ENCODE results near the gene ADAM22. TPM values are rescaled to one million over a fixed set of nuclear protein-coding genes. Genes with fewer than 3 reads are reported as not detected.

Gene ADAM22
- total and polyA plus RNA-seq, 4 donors: 0.04 to 0.61 (median 0.15) TPM

DNA sequence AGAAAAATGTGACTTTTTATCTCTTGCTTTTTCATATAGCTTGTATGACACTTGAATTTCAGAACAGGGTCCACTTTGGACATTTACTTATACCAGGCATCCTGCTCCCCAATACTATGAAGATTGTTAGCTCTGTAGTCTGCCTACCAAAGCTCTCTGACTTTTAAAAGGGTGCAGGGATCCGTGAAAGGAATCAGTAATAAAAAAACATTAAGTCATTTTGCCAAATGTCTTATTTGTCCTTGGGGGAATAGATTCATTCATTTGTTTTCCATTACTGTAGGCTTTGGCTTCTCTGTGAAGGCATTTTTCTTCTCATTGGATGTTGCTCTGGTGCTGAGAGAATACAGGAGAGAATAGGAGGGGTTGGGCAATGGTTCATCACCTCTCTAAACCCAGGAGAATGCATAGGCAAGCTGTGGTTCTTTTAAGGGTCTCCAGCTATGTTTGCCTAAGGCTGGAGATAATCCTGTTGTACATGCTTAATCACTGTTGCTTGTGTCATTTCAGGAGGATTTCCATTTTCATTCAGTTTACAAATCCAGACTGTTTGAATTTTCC, 182.3 kb downstream of the ADAM22 start:
- Histone ChIP-seq H3K27ac (ENCODE audit: low read depth in 1 of 2, low read length in 2 of 2) (no peak overlapping the region), H3K4me1 (ENCODE audit: control insufficient read depth in 4 of 4, insufficient read depth in 4 of 4, low read length in 3 of 4) (no peaks in the 10 kb centered on the region), H3K4me3 (ENCODE audit: low read depth in 1 of 3, low read length in 3 of 3) (no peak overlapping the region), H3K9ac (ENCODE audit: low read depth in 1 of 2, low read length in 2 of 2) (no peak overlapping the region), H3K27me3 (ENCODE audit: control insufficient read depth in 4 of 4, insufficient read depth in 4 of 4, low read length in 3 of 4) (no peaks in the 10 kb centered on the region), H3K9me3 (ENCODE audit: control insufficient read depth in 4 of 4, low read length in 3 of 4) (no peaks in the 10 kb centered on the region), H3K36me3 (ENCODE audit: control insufficient read depth in 4 of 4, insufficient read depth in 3 of 4, low read depth in 1 of 4, low read length in 3 of 4) (no peaks in the 10 kb centered on the region)
- no peak for TF ChIP-seq SP1 (IDR thresholded peaks at IDR 0.05)
- no peak for TF ChIP-seq GABPA (IDR thresholded peaks at IDR 0.05 in 1 of 2, conservative IDR thresholded peaks at IDR 0.05 in 1 of 2)
- DNase-seq (ENCODE audit: low spot score): no peak
- whole genome bisulfite sequencing: 63% methylated on average over 1 of the region's 1 CpG

DNA sequence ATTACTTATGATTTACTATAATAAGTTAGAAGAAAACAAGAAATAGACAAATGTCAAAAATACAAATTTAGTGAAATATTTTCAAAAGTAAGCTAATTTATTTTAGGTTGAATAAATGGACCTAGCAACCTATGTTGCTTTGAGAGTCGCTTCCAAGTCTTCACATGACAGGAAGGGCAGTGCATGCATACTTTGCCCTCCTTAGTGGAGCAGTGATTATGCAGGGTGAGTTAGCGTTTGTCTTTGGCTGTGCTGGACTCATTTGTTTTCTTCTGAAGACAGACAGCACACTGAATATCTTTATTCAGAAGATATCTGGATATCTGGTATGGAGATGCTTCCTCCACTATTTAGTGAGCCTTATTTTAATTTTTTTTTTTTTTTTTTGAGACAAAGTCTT, 183.3 kb downstream of the ADAM22 start:
- H3K27ac ChIP-seq (ENCODE audit: low read depth in 1 of 2, low read length in 2 of 2): no peak overlapping the region
- no peaks in the 10 kb centered on the region for H3K36me3 ChIP-seq (ENCODE audit: control insufficient read depth in 4 of 4, insufficient read depth in 3 of 4, low read depth in 1 of 4, low read length in 3 of 4)
- TF ChIP-seq, protein P1, sequence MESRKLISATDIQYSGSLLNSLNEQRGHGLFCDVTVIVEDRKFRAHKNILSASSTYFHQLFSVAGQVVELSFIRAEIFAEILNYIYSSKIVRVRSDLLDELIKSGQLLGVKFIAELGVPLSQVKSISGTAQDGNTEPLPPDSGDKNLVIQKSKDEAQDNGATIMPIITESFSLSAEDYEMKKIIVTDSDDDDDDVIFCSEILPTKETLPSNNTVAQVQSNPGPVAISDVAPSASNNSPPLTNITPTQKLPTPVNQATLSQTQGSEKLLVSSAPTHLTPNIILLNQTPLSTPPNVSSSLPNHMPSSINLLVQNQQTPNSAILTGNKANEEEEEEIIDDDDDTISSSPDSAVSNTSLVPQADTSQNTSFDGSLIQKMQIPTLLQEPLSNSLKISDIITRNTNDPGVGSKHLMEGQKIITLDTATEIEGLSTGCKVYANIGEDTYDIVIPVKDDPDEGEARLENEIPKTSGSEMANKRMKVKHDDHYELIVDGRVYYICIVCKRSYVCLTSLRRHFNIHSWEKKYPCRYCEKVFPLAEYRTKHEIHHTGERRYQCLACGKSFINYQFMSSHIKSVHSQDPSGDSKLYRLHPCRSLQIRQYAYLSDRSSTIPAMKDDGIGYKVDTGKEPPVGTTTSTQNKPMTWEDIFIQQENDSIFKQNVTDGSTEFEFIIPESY (IDR thresholded peaks at IDR 0.05): no peak
- no peaks in the 10 kb centered on the region for H3K9me3 ChIP-seq (ENCODE audit: control insufficient read depth in 4 of 4, low read length in 3 of 4)
- H3K9ac ChIP-seq (ENCODE audit: low read depth in 1 of 2, low read length in 2 of 2): no peak overlapping the region
- H3K4me1 ChIP-seq (ENCODE audit: control insufficient read depth in 4 of 4, insufficient read depth in 4 of 4, low read length in 3 of 4): no peaks in the 10 kb centered on the region
- no peaks in the 10 kb centered on the region for H3K27me3 ChIP-seq (ENCODE audit: control insufficient read depth in 4 of 4, insufficient read depth in 4 of 4, low read length in 3 of 4)
- H3K4me3 ChIP-seq (ENCODE audit: low read depth in 1 of 3, low read length in 3 of 3): no peak overlapping the region
- no peak for DNase-seq (ENCODE audit: low spot score)
- 69% methylated on average over 2 of the region's 2 CpGs for WGBS

DNA sequence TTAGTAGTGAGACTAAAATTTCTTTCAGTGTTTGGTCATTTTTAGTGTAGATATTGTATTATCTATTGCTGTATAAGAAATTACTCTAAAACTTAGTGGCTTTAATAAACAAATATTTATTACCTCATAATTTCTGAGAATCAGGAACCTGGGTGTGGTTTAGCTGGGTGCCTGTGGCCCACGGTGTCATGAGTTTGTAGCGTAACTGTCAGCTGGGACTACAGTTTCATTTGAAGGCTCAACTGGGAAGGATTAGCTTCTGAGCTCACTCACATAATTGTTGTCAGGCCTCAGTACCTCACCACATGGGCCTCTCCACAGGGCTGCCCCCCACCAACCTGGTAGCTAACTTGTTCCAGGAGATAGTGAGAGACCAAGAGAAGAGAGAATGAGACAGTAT, 187.3 kb downstream of the ADAM22 start:
- no peak for TF ChIP-seq YY1 (IDR thresholded peaks at IDR 0.05)
- TF ChIP-seq, protein P2, sequence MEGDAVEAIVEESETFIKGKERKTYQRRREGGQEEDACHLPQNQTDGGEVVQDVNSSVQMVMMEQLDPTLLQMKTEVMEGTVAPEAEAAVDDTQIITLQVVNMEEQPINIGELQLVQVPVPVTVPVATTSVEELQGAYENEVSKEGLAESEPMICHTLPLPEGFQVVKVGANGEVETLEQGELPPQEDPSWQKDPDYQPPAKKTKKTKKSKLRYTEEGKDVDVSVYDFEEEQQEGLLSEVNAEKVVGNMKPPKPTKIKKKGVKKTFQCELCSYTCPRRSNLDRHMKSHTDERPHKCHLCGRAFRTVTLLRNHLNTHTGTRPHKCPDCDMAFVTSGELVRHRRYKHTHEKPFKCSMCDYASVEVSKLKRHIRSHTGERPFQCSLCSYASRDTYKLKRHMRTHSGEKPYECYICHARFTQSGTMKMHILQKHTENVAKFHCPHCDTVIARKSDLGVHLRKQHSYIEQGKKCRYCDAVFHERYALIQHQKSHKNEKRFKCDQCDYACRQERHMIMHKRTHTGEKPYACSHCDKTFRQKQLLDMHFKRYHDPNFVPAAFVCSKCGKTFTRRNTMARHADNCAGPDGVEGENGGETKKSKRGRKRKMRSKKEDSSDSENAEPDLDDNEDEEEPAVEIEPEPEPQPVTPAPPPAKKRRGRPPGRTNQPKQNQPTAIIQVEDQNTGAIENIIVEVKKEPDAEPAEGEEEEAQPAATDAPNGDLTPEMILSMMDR (IDR thresholded peaks at IDR 0.05; ENCODE audit: low read depth, low read length, missing input control): no peak
- TF ChIP-seq GABPA (IDR thresholded peaks at IDR 0.05 in 1 of 2, conservative IDR thresholded peaks at IDR 0.05 in 1 of 2): no peak
- no peak overlapping the region for H3K4me3 ChIP-seq (ENCODE audit: low read depth in 1 of 3, low read length in 3 of 3)
- H3K36me3 ChIP-seq (ENCODE audit: control insufficient read depth in 4 of 4, insufficient read depth in 3 of 4, low read depth in 1 of 4, low read length in 3 of 4): no peaks in the 10 kb centered on the region
- no peak overlapping the region for H3K9ac ChIP-seq (ENCODE audit: low read depth in 1 of 2, low read length in 2 of 2)
- no peak overlapping the region for H3K27ac ChIP-seq (ENCODE audit: low read depth in 1 of 2, low read length in 2 of 2)
- DNase-seq (ENCODE audit: low spot score): no peak
- 95% methylated on average over 2 of the region's 2 CpGs for WGBS
- H3K27me3 ChIP-seq (ENCODE audit: control insufficient read depth in 4 of 4, insufficient read depth in 4 of 4, low read length in 3 of 4): no peaks in the 10 kb centered on the region
- no peaks in the 10 kb centered on the region for H3K4me1 ChIP-seq (ENCODE audit: control insufficient read depth in 4 of 4, insufficient read depth in 4 of 4, low read length in 3 of 4)
- H3K9me3 ChIP-seq (ENCODE audit: control insufficient read depth in 4 of 4, low read length in 3 of 4): no peaks in the 10 kb centered on the region

DNA sequence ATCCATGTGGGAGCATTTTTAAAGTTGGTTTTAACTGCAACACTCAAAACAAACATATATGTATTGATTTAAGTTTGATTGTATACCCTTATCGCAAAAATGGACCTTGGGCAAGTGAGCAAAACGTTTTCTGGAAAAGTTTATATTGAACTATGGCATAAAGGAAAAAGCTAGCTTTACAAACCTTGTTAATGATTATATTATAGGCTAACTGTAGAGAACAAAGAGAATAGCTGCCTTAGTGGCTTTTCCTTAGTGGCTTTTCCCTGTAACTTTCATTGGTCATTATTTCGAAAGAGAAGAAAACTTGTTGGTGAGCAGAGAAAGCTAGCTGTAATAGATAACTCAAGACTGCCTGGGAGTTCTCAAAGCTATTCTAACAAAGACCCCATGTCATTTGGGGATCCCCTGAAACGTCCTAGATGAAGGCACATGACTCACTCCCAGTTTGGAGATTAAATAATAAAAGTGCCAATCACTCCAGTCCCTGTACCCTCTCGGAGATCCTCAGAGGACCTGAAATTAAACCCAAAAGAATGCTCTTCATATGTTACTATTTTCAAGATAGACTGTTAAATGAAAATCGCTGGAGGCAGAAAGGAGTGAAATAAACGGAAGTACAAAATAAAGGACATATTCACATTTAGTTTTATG, 193.7 kb downstream of the ADAM22 start:
- TF ChIP-seq SP1 (IDR thresholded peaks at IDR 0.05) (no peak), TAF1 (conservative IDR thresholded peaks at IDR 0.05) (no peak), HNF4A (conservative IDR thresholded peaks at IDR 0.05) (no peak), HNF4G (IDR thresholded peaks at IDR 0.05) (no peak)
- TF ChIP-seq, protein P3, sequence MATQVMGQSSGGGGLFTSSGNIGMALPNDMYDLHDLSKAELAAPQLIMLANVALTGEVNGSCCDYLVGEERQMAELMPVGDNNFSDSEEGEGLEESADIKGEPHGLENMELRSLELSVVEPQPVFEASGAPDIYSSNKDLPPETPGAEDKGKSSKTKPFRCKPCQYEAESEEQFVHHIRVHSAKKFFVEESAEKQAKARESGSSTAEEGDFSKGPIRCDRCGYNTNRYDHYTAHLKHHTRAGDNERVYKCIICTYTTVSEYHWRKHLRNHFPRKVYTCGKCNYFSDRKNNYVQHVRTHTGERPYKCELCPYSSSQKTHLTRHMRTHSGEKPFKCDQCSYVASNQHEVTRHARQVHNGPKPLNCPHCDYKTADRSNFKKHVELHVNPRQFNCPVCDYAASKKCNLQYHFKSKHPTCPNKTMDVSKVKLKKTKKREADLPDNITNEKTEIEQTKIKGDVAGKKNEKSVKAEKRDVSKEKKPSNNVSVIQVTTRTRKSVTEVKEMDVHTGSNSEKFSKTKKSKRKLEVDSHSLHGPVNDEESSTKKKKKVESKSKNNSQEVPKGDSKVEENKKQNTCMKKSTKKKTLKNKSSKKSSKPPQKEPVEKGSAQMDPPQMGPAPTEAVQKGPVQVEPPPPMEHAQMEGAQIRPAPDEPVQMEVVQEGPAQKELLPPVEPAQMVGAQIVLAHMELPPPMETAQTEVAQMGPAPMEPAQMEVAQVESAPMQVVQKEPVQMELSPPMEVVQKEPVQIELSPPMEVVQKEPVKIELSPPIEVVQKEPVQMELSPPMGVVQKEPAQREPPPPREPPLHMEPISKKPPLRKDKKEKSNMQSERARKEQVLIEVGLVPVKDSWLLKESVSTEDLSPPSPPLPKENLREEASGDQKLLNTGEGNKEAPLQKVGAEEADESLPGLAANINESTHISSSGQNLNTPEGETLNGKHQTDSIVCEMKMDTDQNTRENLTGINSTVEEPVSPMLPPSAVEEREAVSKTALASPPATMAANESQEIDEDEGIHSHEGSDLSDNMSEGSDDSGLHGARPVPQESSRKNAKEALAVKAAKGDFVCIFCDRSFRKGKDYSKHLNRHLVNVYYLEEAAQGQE (IDR thresholded peaks at IDR 0.05): no peak
- no peaks in the 10 kb centered on the region for H3K4me1 ChIP-seq (ENCODE audit: control insufficient read depth in 4 of 4, insufficient read depth in 4 of 4, low read length in 3 of 4)
- H3K36me3 ChIP-seq (ENCODE audit: control insufficient read depth in 4 of 4, insufficient read depth in 3 of 4, low read depth in 1 of 4, low read length in 3 of 4): no peaks in the 10 kb centered on the region
- H3K27ac ChIP-seq (ENCODE audit: low read depth in 1 of 2, low read length in 2 of 2): no peak overlapping the region
- no peak for DNase-seq (ENCODE audit: low spot score)
- no peaks in the 10 kb centered on the region for H3K9me3 ChIP-seq (ENCODE audit: control insufficient read depth in 4 of 4, low read length in 3 of 4)
- no peak overlapping the region for H3K9ac ChIP-seq (ENCODE audit: low read depth in 1 of 2, low read length in 2 of 2)
- H3K4me3 ChIP-seq (ENCODE audit: low read depth in 1 of 3, low read length in 3 of 3): no peak overlapping the region
- 50% methylated on average over 7 of the region's 7 CpGs for whole genome bisulfite sequencing
- H3K27me3 ChIP-seq (ENCODE audit: control insufficient read depth in 4 of 4, insufficient read depth in 4 of 4, low read length in 3 of 4): no peaks in the 10 kb centered on the region

All from liver (tissue), 9 donors.